GM21526 (cell line): Measurements from ENCODE around the gene ATG3.
"Not testable (repeated sequence)": the region's sequence is repeated elsewhere in the genome, so short reads cannot be mapped to it uniquely, and the experiment has no call there.

ENCODE experiments used
- ATAC-seq: cut with Tn5 transposase; IDR thresholded peaks from one replicate; pipeline ENCODE4 v1.9.1; 2021; ENCODE audit warnings: moderate library complexity; ENCODE audit not compliant: unreplicated experiment, low FRiP score

The ATG3 gene

GRCh38 chr3:112503304-112503972 lies 58.3 kb downstream of the ATG3 start:
- no peak for ATAC-seq

GRCh38 chr3:112500621-112501020 lies 61.1 kb downstream of the ATG3 start:
- ATAC-seq, result no peak

- ATAC-seq, result peak; percentile 59
These were observed 62.6 kb downstream of the ATG3 start, which contains the start of gene BTLA for GRCh38 chr3:112498914-112499711. BTLA (minus strand) TSS chr3:112499472; CDS start chr3:112499358, 114 bp downstream.

GRCh38 chr3:112497897-112498548 lies 63.7 kb downstream of the ATG3 start:
- no peak for ATAC-seq

GRCh38 chr3:112496366-112497067 lies 65.2 kb downstream of the ATG3 start:
- ATAC-seq, result no peak

- ATAC-seq, result not testable (repeated sequence)
These were observed 67.4 kb downstream of the ATG3 start for GRCh38 chr3:112494448-112494767.

DNA sequence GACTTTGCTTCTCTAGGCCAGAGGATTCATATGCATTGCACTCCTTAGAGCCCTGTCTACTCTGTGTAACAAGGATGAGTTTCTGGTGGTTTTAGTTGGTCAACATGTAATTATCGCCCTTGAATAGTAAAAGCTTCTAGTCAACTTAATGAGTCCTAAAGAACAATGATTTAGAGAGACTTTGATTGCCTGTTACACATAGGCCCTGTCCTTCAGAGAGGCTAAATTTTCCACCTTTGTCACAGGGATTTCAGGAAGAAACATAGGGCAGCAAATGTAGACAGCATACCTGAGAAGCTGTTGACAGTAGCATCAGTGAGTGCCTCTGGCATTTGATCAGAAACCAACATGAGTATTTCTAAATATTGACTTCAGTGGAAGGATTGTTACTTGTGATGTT lies 69.6 kb downstream of the ATG3 start:
- no peak for ATAC-seq

DNA sequence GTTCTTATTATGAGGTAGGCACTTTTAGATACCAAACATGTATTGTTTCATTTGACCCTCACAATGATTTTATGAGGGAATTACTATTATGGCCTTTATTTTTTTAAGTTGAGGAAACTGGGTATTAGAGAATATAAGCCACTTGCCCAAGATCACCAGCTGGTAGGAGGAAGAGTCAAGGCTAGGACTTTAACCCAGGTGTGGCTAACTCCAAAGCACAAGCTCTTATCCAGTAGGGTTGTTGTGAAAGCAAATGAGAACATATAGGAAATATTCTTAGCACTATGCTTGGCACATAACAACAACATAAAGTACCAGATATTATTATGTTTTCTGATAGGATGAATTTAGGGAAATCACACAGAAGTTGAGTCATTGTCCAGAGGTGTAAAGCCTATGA lies 70.4 kb downstream of the ATG3 start:
- no peak for ATAC-seq

GRCh38 chr3:112489674-112490479 lies 71.9 kb downstream of the ATG3 start:
- ATAC-seq, result no peak

GRCh38 chr3:112486811-112487505 lies 74.8 kb downstream of the ATG3 start:
- no peak for ATAC-seq

DNA sequence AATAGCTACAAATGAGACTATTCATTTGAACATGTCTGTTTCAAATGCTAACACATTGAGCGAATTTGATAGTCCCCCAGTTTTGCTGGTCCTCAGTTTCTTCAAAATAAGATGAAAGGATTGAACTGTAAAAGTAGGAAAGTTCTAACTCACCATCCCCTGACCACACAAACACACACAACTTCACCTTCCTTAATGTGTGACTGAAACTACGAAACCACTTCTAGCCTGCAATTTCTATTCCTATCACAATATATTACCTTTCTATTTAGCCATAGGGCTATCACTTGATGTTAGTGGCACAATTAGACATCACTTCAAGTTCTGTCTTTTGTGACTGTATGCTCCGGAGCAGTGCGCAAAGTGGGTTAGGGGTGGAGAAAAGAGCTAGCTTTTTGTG lies 77.4 kb downstream of the ATG3 start:
- ATAC-seq, result no peak

- ATAC-seq, result no peak
These were observed 79.1 kb downstream of the ATG3 start for GRCh38 chr3:112482675-112483074.
